Stimulated activated CD4-positive, alpha-beta T cell treated with anti-CD3 and anti-CD28 coated beads, Interleukin-4, amount 100 ng/mL, for 4 hours (primary cell): ENCODE data around the gene TAOK1.
"Not testable (repeated sequence)": the region's sequence is repeated elsewhere in the genome, so short reads cannot be mapped to it uniquely, and the experiment has no call there.

ENCODE experiments used
- DNase-seq, 2 experiments: peaks; one replicate each; pipeline ENCODE4 v3.0.0-alpha.2; 2020

Gene TAOK1

GRCh38 chr17:29555840-29556239 is 165.7 kb downstream of the TAOK1 start:
- no peak for DNase-seq

GRCh38 chr17:29557085-29557738 is 167.0 kb downstream of the TAOK1 start:
- DNase-seq: no peak

GRCh38 chr17:29557739-29558116 is 167.6 kb downstream of the TAOK1 start:
- DNase-seq: no peak

- not testable (repeated sequence) for DNase-seq
Observed at GRCh38 chr17:29558139-29558538, 168.0 kb downstream of the TAOK1 start.

- DNase-seq: no peak
Observed at GRCh38 chr17:29559640-29560039, 169.5 kb downstream of the TAOK1 start.

GRCh38 chr17:29560316-29560715 is 170.2 kb downstream of the TAOK1 start:
- no peak for DNase-seq

GRCh38 chr17:29561554-29562517 is 171.7 kb downstream of the TAOK1 start:
- DNase-seq: no peak

GRCh38 chr17:29562615-29563014 is 172.5 kb downstream of the TAOK1 start:
- no peak for DNase-seq

GRCh38 chr17:29563816-29564215 is 173.7 kb downstream of the TAOK1 start:
- no peak for DNase-seq

GRCh38 chr17:29565643-29566472 is 175.7 kb downstream of the TAOK1 start:
- peak; percentile 48 to 56 for DNase-seq

- DNase-seq: peak; percentile 31 to 59
Observed at GRCh38 chr17:29566473-29567303, 176.5 kb downstream of the TAOK1 start, which contains the start of gene ABHD15. TSS of gene ABHD15 (minus strand) at chr17:29567037. CDS start at chr17:29566966, 71 bp downstream.

- no peak for DNase-seq
Observed at GRCh38 chr17:29567304-29567553, 177.1 kb downstream of the TAOK1 start.

- peak; percentile 70 for DNase-seq
Observed at GRCh38 chr17:29567554-29568330, 177.6 kb downstream of the TAOK1 start.

GRCh38 chr17:29568331-29569244 is 178.4 kb downstream of the TAOK1 start, which contains the start of gene TP53I13:
TSS of gene TP53I13 (plus strand) at chr17:29568701. CDS start at chr17:29568759, 58 bp downstream.
- DNase-seq: peak; percentile 92 to 95

- no peak for DNase-seq
Observed at GRCh38 chr17:29569245-29569950, 179.2 kb downstream of the TAOK1 start.

GRCh38 chr17:29570521-29570920 is 180.4 kb downstream of the TAOK1 start:
- DNase-seq: no peak

- DNase-seq: no peak
Observed at GRCh38 chr17:29571486-29571882, 181.3 kb downstream of the TAOK1 start.

GRCh38 chr17:29571883-29572681 is 181.9 kb downstream of the TAOK1 start:
- DNase-seq: no peak
